ENCODE measurements around the gene PCDHGA2.
"Not testable (repeated sequence)": the region's sequence is repeated elsewhere in the genome, so short reads cannot be mapped to it uniquely, and the experiment has no call there.

Gene PCDHGA2

GRCh38 chr5:141328231-141328630, 10.3 kb upstream of the PCDHGA2 start:
- no peaks in the 10 kb centered on the region for H3K27me3 Mint-ChIP-seq (ENCODE audit: low read depth)
- H3K36me3 Mint-ChIP-seq (ENCODE audit: low read depth): peaks cover 29% of the 10 kb centered on the region
- no peaks in the 10 kb centered on the region for H3K4me1 Mint-ChIP-seq
- TF ChIP-seq, protein P1, sequence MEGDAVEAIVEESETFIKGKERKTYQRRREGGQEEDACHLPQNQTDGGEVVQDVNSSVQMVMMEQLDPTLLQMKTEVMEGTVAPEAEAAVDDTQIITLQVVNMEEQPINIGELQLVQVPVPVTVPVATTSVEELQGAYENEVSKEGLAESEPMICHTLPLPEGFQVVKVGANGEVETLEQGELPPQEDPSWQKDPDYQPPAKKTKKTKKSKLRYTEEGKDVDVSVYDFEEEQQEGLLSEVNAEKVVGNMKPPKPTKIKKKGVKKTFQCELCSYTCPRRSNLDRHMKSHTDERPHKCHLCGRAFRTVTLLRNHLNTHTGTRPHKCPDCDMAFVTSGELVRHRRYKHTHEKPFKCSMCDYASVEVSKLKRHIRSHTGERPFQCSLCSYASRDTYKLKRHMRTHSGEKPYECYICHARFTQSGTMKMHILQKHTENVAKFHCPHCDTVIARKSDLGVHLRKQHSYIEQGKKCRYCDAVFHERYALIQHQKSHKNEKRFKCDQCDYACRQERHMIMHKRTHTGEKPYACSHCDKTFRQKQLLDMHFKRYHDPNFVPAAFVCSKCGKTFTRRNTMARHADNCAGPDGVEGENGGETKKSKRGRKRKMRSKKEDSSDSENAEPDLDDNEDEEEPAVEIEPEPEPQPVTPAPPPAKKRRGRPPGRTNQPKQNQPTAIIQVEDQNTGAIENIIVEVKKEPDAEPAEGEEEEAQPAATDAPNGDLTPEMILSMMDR (IDR thresholded peaks at IDR 0.05; ENCODE audit: unreplicated experiment in 3 of 3): no peak
- peaks cover 58% of the 10 kb centered on the region for H3K9me3 Mint-ChIP-seq
- no peak overlapping the region for H3K4me3 Mint-ChIP-seq
- no peak overlapping the region for H3K27ac Mint-ChIP-seq

GRCh38 chr5:141330299-141331080, 8.1 kb upstream of the PCDHGA2 start, which contains the start of gene PCDHGA1:
PCDHGA1 (plus strand) TSS chr5:141330514.
- peaks cover 20% of the 10 kb centered on the region for H3K36me3 Mint-ChIP-seq (ENCODE audit: low read depth)
- H3K4me1 Mint-ChIP-seq: no peaks in the 10 kb centered on the region
- peaks cover 63% of the 10 kb centered on the region for H3K9me3 Mint-ChIP-seq

GRCh38 chr5:141332571-141332970, 6.0 kb upstream of the PCDHGA2 start:
- H3K36me3 Mint-ChIP-seq (ENCODE audit: low read depth); H3K27ac Mint-ChIP-seq: not testable (repeated sequence)
- peaks cover 64% of the 10 kb centered on the region for H3K9me3 Mint-ChIP-seq

More at GRCh38 chr5:141330299-141331080, 8.1 kb upstream of the PCDHGA2 start, which contains the start of gene PCDHGA1:
- no peak within 1 kb of the TSS for H3K27ac Mint-ChIP-seq
- H3K4me3 Mint-ChIP-seq: no peak within 1 kb of the TSS
- TF ChIP-seq, protein P1 (IDR thresholded peaks at IDR 0.05; ENCODE audit: unreplicated experiment in 3 of 3): no peak
- H3K27me3 Mint-ChIP-seq (ENCODE audit: low read depth): no peaks in the 10 kb centered on the region

DNA sequence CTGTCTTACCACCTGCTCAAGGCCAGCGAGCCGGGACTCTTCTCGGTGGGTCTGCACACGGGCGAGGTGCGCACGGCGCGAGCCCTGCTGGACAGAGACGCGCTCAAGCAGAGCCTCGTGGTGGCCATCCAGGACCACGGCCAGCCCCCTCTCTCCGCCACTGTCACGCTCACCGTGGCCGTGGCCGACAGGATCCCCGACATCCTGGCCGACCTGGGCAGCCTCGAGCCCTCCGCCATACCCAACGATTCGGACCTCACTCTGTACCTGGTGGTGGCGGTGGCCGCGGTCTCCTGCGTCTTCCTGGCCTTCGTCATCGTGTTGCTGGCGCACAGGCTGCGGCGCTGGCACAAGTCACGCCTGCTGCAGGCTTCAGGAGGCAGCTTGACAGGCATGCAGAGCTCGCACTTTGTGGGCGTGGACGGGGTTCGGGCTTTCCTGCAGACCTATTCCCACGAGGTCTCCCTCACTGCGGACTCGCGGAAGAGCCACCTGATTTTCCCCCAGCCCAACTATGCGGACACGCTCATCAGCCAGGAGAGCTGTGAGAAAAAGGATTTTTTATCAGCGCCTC, 2.3 kb downstream of the PCDHGA2 start:
- H3K27me3 Mint-ChIP-seq (ENCODE audit: low read depth); H3K4me1 Mint-ChIP-seq; H3K27ac Mint-ChIP-seq; H3K4me3 Mint-ChIP-seq: not testable (repeated sequence)
- Mint-ChIP-seq H3K9me3 (peaks cover 73% of the 10 kb centered on the region), H3K36me3 (ENCODE audit: low read depth) (peaks cover 22% of the 10 kb centered on the region)

More at GRCh38 chr5:141332571-141332970, 6.0 kb upstream of the PCDHGA2 start:
- not testable (repeated sequence) for H3K27me3 Mint-ChIP-seq (ENCODE audit: low read depth); H3K4me3 Mint-ChIP-seq; H3K4me1 Mint-ChIP-seq

DNA sequence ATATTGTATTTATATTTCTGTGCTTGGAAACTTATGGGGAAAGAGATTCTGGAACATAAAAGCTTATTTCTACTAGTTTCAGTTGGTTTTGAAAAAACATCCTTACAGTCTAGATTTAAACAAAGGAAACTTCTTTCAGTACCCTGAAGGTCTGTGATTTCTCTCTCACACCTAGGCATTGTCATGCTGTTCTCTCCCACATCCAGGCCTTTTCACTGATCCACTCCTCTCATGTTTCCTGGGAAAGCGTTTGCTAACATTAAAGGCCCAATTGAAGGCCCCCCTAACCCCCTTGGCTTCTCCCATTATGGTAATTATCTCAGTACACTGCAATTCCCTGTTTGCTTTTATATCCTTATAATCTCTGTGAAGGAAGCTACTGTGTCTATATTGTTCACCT, 4.2 kb downstream of the PCDHGA2 start:
- H3K9me3 Mint-ChIP-seq: peaks cover 72% of the 10 kb centered on the region
- H3K4me3 Mint-ChIP-seq: no peak overlapping the region
- H3K36me3 Mint-ChIP-seq (ENCODE audit: low read depth): peaks cover 25% of the 10 kb centered on the region
- H3K27me3 Mint-ChIP-seq (ENCODE audit: low read depth): peaks cover 4% of the 10 kb centered on the region
- H3K27ac Mint-ChIP-seq: no peak overlapping the region
- TF ChIP-seq, protein P1 (IDR thresholded peaks at IDR 0.05; ENCODE audit: unreplicated experiment in 3 of 3): no peak
- H3K4me1 Mint-ChIP-seq: no peaks in the 10 kb centered on the region

DNA sequence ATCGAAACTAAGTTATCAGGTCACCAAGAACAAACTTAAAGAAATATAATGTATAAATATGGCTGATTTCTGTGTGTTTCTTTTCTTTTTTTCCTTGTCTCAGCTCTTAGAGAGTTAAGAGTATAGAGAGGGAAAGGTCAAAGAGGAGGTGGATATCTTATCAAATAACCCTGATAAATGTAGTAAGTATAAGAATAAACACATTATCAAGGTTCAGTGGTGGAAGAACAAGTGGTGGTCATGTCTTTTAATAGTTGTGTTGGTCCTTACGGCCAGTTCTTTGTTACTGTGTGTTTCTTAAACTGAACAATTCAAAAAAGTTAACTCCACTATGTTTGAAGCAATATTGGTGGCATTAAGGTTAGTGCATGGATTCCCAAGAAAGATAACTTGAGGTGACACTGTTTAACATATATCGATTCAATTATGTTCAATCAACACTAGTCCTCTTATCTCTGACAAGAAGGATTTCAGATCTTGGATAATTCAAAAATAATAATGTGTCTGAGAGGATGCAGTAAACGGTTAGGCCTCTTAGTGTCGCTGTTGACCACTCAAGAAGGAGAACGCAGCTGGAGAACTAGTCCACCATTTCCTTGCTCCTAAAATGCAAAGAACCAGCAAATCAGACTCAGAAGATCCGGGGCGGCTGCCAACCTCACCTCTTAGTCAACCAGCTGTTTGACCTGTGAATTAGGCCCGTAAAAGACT, 4.8 kb downstream of the PCDHGA2 start, which contains the start of gene PCDHGA3:
TSS of gene PCDHGA3 (plus strand) at position 588 of the 711 bp plus-strand sequence. CDS start 205 bp downstream, outside the sequence.
- TF ChIP-seq, protein P1 (IDR thresholded peaks at IDR 0.05; ENCODE audit: unreplicated experiment in 3 of 3): no peak
- Mint-ChIP-seq H3K27me3 (ENCODE audit: low read depth) (peaks cover 4% of the 10 kb centered on the region), H3K4me3 (no peak within 1 kb of the TSS), H3K27ac (no peak within 1 kb of the TSS), H3K4me1 (no peaks in the 10 kb centered on the region), H3K36me3 (ENCODE audit: low read depth) (peaks cover 25% of the 10 kb centered on the region), H3K9me3 (peaks cover 70% of the 10 kb centered on the region)
